GM19455 (cell line): ENCODE measurements around the gene IRAK4.

Experiments
- ATAC-seq: cut with Tn5 transposase; IDR thresholded peaks from one replicate; pipeline ENCODE4 v1.9.1; 2021; ENCODE audit not compliant: unreplicated experiment

The IRAK4 gene

DNA sequence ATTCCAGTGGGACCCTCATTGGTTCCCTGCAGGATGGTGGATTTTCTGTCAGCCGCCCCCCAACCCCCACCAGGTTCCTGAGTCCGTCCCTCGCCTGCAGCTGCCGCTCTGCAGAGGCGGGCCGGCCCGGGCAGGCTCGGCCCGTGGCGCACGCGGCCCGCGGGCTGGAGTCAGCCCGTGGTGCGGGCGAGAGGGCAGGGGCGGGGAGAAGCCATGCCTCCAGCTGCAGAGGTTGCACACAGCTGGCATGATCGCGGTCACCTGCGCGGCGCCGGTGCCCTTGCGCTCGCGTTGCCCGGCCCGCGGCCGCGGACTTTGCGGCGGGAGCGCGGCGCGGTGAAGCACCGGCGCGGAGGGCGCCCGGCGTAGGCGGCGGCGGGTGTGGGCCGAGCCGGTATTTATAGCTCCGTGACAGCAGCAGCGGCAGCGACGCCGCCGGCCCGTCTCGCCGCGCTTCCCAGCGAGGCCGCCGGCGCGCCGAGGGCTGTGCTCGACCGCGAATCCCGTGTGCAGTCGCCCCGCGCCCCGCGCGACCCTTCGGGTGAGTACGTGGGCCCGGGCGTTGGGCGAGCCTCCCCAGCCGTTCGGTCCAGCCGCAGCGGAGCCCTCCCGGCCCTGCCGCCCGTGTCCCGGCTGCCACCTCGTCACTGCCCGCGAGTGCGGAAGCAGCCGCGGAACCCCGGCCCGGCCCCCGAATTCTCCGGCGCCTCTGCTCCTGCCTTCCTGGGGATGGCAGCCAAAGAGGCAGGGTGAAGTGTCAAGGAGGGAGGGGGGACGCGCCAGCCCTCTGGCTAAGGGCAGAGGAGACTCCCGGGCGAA is 77.1 kb downstream of the IRAK4 start, which contains the start of gene TMEM117:
Gene TMEM117 (plus strand): TSS at position 426 of the 819 bp plus-strand sequence.
- peak; percentile 80 for ATAC-seq

DNA sequence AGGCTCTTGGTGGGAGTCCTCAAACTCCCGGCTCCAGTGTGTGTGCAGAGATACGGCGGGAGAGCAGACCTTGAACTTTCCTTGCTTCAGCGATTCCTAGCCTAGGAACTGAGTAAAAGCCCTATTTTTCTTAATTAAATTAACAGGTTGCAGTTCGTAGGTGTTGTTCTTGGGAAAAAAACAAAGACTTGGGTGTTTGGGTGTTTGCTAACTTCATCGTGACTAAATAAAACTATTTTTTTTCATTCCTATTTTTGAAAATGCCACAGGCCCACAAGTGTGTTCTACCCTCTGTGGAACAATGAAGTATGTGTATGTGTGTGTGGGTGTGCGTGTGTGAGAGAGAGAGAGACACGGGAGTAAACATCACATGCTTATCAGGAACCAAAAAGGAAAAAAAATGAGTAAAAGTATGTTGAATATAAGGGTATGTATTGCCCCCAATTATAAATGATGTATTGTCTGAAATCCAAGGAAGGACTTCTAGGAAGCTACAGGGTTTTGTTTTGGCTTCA is 77.8 kb downstream of the IRAK4 start:
- peak; percentile 8 for ATAC-seq
